GM18951 (cell line): ENCODE data around the gene VWF.
"Not testable (repeated sequence)": the region's sequence is repeated elsewhere in the genome, so short reads cannot be mapped to it uniquely, and the experiment has no call there.

Source experiments
- POLR2A ChIP-seq: IDR thresholded peaks from 4 replicates; pipeline ENCODE4 v1.6.1; 2011; ENCODE audit warnings: mild to moderate bottlenecking; ENCODE audit not compliant: insufficient read length, insufficient read depth; ENCODE audit errors: extremely low read depth
- in situ Hi-C: fragments of 300-500 bp; cut with MboI; formaldehyde crosslinking; loops from one replicate; pipeline ENCODE4 v1.12.0; 2022; ENCODE audit warnings: low sequenced_read_pairs, mixed read lengths, inconsistent platforms; ENCODE audit not compliant: unreplicated experiment

VWF gene

DNA sequence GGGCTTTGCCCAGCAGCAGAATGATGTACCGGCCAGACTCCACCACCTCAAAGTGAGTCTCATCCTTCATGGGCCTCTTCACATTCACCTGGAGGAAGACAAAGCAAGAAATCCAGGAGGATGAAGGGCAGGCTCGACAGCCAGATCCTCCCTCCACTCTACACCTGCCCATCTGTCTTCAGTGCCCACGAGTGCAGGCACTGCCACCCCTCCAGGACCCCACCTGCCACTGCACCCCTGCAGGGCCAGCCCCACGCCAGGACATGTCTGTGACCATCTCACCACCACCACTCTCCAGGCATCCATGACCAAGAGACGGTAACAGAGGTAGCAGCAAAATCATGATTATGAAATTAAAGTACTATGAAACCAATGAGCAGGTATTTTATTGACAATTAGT is 95.1 kb downstream of the VWF start:
- in situ Hi-C loops: no loop called here
- TF ChIP-seq POLR2A: no peak

DNA sequence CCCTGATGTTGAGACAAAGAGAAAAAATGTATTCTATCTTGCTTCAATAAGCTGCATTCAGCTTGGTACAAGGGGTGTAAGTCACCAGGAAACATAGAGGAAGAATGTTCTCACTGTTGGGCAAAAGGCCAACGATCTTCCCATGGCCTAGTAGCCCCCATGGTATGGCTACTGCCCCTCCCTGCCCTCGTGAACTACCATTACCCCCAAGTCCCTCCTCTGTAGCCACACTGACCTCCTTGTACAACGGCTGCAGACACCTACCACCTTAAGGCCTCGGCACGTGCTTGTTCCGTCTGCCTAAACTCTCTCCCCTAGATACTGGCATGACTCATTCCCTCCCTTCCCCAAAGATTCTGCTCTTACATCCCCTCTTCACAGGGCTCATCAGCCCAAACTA is 97.5 kb downstream of the VWF start:
- TF ChIP-seq POLR2A: no peak
- in situ Hi-C loops: no loop called here

DNA sequence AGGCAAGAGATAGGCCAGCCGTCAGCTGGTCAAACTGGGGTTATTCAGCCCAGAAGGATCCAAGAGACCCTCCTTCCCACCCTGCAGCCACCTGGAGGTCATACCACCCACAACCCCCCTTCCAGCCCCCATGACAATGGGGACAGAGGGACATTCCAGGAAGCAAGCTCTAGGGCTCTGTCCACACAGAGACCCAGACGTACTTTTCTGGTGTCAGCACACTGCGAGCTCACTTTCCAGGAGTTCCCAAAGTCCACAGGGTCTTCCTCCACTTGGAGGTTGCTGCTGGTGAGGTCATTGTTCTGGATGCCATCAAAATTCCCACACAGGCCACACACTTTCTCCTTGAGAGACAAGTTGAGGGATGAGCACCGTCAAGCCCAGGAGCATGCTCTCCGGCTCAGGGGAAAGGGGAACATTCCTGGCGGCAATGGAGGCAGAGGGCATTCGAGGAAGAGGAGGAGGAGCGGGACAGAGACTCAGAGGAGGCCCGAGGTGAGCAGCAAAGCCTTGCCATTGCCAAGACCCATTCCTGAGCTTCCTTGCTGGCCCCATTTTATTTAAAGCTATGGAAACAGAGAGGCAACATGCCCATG is 98.7 kb downstream of the VWF start:
- in situ Hi-C loops: not testable (repeated sequence)

DNA sequence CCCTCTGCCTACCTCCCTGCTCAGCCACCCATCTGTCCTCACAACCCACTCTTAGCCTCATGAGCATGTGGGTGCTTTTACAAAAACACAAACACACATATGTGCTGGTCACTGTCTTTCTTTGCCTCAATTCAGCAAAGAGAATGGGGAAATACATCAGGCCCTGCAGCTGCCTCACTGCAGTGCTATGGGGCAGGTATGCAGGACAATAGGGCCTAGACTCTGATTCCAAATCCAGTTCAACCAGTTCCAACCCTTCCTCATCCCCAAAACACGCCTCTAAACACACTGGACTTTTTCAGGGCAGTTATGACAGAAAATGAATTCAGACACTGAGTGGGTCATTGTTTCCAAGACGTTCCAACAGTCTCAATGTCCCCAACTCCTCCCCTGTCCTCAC is 100.4 kb downstream of the VWF start:
- in situ Hi-C loops: not testable (repeated sequence)

DNA sequence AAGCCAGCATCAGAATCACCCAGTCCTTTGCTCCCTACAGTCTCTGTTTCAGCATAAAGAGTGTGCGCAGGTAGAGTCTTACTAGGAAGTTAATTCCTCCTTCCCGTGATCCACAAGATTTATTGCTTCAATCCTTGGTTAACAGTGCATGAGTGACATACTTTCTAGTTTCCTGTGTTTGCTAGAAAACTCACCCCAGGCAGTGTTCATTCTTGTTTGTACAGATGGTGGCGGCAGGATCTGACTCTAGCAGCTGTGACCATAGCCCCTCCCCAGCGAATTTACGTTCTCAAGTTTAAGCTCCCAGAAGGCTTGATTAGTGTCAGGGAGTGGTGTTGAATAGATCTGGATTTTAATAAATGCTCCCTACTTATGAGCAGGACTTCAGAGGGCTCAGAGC is 103.5 kb downstream of the VWF start:
- no peak for TF ChIP-seq POLR2A
- in situ Hi-C loops: no loop called here

DNA sequence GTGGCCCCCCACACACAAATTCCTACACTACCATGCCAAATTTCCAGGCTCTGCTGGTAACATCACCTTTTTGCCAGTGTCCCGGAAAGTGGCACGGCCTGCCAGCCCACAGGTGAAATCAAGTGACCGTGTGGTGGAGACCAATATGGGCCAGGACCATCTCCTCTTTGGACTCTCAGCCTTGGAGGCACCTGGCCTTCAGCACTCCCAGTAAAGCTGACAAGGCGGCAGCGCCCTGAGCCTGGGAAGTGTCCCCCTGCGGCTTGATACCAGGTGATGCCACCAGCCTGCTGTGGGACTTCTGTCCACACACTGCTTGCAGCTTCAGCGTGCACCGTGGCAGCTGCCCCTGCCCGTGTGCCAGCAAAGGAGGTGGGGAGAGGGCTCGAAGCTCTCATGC is 104.0 kb downstream of the VWF start:
- in situ Hi-C loops: not testable (repeated sequence)

DNA sequence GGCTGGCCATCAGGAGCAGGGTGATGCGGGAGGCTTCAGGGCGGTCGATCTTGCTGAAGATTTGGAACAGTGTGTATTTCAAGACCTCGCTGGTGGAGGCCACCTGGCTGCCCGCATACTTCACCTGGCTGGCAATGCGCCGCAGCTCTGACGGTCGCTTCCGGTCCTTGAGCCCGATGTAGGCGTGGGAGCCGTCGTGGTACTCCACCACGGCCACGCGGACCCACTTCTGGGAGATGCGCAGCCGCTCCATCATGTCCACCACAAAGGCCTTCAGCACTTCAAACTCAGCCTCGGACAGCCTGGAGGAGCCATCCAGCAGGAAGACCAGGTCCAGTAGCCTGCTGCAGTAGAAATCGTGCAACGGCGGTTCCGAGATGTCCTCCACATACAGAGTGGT is 105.2 kb downstream of the VWF start:
- in situ Hi-C loops: not testable (repeated sequence)

DNA sequence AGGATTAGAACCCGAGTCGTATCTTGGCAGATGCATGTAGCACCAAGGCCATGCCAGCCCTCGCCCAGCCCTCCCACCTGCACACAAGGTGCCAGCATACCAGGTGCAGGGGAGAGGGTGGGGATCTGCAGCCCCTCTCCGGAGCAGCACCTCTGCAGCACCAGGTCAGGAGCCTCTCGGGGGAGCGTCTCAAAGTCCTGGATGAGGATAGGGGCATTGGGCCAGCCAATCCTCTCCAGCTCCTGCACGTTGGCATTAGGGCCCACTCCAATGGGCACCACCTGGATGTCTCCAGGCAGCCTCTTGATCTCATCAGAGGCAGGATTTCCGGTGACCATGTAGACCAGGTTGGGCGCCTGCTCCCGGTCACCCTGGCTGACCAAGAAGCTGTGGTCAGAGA is 106.2 kb downstream of the VWF start:
- in situ Hi-C loops: no loop called here
- TF ChIP-seq POLR2A: no peak

DNA sequence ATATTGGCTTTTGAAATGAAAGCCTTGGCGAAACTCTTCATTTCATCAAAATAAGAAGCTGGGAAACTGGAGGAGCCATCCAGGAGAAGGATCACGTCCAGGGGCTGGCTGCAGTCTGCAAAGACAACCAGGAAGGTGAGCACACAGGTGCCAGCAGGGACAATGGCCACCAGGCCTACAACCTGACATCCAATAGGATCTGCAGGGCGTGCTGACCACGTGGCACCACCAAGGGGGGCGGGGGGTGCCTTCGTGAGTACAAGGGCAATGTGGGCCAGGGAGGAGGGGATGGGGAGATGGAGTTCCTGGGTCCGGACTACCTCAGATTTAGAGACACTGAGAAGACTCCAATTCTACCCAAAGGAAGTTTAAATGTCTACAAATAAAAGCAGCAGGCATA is 107.7 kb downstream of the VWF start:
- in situ Hi-C loops: no loop called here
- no peak for TF ChIP-seq POLR2A

DNA sequence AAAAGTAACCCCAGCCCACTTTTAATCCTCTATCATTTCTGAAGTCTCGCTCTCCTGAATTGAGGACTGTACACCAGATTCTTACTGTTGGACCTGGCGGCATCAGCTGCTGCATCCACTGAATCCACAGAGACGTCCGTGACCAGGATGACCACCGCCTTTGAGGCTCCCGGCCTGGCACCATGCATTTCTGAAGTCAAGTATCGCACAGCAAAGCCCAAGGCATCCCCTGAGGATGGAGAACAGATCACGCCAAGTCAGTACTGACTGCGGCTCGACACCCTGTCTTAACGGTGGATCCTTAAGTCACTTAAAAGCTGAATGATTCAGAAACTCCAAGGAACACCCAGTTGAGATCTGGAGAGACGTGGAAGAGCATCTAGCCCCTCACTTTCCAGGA is 108.5 kb downstream of the VWF start:
- in situ Hi-C loops: not testable (repeated sequence)

DNA sequence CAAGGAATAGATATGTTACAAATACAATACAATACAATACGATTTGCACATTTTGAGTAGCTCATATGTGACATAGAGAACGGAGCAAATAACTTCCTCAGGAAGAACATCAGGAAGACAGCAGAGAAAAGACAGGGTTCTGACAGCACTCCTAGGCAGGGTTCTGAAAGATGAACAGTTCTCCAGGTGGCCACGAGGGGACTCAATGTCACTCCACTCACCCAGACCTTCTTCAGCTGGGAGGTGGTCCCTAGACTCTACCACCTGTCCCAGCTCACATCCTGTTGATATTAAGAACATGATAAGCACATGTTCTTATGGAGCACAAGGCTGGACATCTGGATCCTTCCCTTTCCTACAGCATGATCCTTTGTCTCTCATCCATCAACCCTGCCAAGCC is 109.2 kb downstream of the VWF start:
- in situ Hi-C loops: not testable (repeated sequence)

DNA sequence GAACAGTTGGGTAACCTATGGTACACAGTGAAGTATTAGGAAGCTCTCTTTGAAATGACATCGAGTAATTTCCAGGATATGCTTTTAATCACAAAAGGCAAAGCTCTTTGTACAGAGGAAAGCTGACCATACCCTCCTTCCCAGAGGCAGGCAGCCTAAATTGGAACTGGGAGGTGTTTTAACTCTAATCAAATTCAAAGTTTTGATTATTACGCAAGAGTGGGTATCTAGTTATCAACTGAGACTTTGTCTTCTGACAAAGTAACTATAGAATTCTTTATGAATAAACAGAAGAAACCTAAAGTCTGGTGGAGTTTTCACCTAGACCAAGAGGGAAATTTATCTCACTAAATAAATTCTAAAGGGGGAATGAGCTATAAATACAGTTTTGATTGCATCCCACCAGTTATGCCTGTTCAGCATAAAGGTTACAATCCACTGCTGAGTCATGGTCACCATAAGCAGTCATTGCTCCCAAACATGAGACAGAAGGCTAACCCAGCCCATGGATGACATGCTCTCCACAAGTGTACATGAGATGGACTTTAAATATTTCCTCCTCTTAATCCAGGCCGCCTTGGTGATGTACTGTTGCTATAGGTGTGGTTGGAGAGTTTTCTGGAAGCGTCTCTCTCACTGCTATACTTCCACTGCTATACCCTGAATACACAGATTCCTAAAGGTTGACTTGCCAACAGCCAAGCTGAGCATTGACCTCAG is 113.7 kb downstream of the VWF start:
- in situ Hi-C loops: not testable (repeated sequence)

DNA sequence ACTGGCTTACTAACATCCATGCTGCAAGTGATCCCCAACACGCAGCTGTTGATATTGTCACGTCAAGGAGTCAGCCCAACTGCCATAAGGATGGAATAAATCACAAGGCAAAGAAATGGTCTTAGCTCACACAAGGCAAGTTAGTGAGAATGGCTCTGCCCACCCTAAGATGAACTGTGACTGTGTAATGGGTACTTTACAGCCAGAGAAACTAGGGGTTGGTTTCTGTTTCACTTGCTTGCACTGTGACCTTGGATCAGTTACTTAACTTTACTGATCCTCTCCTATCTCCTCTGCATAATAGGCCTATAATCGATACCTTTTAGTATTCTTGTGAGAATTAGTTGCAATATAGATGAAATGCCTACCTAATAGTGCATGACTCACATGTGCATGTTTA is 127.2 kb downstream of the VWF start:
- in situ Hi-C loops: no loop called here
- TF ChIP-seq POLR2A: no peak

DNA sequence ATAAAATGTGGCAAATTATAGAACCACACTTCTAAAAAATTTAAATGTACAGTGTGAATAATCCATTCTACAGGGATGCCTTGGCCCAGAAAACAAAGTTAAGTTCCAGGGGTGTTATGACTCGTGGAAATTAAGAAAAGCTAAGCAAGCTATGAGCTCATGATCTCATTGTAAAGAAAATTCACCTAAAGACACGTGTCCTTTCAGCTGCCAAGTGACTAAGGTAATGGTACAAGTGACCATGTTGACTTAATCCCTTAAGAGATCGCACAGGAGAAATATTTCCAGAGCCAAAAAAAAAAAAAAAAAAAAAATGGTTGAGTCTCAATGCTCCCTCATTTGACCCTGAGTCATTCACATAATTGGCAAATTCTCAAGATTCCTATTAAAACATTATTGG is 128.0 kb downstream of the VWF start:
- in situ Hi-C loops: no loop called here
- TF ChIP-seq POLR2A: no peak

DNA sequence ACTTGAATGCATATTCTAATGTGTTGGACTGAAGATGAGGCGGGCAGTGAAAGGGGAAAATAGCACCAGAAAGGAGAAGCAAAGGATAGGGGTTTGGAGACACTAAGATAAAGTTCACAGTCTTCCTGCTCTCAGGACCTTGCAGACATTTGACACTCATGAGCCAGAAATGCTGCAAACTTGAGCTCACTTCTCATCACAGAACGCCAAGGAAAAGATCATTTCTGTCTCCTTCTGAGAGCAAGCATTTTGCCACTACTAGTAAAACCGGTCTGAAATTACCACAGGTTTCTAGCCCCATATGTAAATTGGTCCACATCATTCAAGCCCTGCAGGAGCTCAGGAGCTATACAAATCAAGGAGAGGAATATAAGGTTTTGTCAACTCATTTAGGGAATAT is 134.8 kb downstream of the VWF start:
- no peak for TF ChIP-seq POLR2A
- in situ Hi-C loops: loop anchor here (5.0 to 10.0 kb wide), 2 partner anchors 53 to 295 kb away; no protein-coding TSS in a partner anchor
